GM19438 (cell line): ENCODE data around the gene GINS2.

Experiments
- ATAC-seq: cut with Tn5 transposase; IDR thresholded peaks from one replicate; pipeline ENCODE4 v1.9.1; 2021; ENCODE audit warnings: low read depth; ENCODE audit not compliant: unreplicated experiment

GINS2 gene

DNA sequence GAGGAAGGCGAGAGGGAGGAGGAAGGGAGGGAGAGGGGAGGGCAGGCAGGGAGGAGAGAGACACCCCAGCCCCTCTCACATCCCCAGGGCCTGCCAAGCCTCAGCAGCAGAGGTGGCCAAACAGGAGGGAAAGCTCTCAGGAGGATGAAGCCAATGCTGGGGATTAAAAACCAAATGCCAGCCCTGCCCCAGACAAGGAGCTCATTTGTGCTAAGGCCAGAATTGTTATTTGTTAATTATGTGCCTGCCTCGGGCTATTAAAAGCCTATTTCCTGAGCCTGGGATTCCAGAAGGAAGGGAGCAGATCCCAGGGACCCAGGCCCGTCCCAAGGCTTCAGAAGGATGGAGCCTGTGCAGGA, 27.9 kb upstream of the GINS2 start:
- no peak for ATAC-seq

DNA sequence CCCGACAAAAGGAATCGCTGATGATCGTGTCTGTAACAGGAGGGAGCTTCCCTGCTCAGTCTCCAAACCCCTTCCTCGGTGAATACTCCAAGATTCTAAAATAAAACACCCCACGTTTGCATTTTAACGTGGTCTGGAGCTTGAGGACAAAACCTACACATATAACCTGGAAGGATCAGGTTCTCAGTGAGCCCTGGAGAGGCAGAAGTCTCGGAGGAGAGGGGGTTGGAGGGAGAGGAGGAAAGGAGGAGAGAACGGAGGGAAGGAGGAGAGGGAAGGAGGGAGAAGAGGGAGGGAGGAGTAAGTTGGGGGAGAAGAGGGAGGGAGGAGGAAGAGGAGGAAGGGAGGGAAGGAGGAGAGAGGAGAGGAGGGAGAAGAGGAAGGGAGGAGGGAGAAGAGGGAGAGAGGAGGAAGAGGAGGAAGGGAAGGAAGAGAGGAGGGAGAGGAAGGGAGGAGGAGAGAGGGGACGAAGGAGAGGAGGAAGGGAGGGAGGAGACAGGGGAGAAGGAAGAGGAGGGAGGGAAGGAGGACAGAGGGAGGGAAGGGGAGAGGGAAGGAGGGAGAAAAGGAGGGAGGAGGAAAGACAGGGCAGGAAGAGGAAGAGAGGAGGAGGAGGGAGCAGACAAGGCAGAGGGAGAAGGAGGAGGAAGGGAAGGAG, 27.4 kb upstream of the GINS2 start:
- no peak for ATAC-seq

GRCh38 chr16:85715169-85716021, 26.6 kb upstream of the GINS2 start:
- no peak for ATAC-seq

- no peak for ATAC-seq
Measured at GRCh38 chr16:85712801-85713200, 24.0 kb upstream of the GINS2 start.

- ATAC-seq: no peak
Measured at GRCh38 chr16:85711982-85712587, 23.3 kb upstream of the GINS2 start.

GRCh38 chr16:85710732-85711131, 22.0 kb upstream of the GINS2 start:
- ATAC-seq: no peak

DNA sequence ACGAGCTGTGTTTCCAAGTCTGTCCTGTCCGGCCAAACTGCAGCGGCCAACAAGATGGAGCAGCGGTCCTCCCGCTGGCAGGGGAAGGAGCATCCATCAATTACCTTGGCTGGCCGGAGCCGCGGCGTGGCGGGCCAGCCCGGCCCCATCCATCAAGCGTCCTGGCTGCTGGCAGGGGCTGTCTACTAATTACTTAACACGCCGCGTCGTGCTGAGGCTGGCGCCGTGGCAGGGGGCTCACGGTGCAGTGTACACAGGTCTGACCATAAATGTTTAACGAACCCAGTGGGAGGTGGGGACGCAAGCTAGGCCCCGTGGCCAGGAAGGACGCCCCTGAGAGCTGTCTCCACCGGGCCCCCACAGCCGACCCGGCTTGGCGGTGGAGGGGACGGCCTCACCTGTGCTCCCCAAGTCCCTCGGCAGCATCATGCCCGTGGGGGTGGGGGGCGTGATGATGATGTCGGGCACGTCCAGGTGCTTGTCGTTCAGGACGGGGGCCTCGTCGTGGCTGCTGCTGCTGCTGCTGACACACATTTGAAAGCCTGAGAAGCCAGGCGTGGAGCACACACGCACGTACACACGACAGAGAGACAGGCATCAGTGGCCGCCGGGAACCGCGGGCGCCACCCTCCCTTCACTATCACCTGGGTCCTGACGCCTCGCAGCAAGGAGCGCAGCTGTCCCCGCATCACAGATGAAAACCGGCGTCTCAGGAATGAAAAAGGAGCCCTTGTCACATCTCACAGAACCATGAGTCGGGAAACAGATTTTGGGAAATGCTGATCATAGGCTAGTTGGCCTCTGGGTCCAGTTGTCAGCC, 21.2 kb upstream of the GINS2 start:
- ATAC-seq: no peak

DNA sequence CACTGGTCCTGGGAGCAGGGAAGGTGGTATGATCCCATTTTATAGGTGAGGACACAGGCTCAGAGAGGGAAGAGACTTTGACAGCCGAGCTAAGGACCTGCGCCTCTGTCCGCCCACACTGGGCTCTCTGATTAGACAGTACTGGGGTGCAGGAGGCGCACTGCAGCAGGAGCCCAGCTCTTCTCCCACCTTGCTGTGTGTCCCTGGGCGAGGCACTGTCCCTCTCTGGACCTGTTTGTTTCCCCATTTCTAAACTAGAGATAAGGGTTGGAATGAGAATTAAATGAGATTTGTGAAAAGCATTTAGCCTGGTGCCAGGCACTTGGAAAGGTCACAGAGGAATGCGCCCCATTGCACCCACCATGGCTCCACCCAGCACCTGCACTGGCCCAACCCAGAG, 19.6 kb upstream of the GINS2 start:
- ATAC-seq: no peak

GRCh38 chr16:85707528-85708095, 18.9 kb upstream of the GINS2 start:
- no peak for ATAC-seq

DNA sequence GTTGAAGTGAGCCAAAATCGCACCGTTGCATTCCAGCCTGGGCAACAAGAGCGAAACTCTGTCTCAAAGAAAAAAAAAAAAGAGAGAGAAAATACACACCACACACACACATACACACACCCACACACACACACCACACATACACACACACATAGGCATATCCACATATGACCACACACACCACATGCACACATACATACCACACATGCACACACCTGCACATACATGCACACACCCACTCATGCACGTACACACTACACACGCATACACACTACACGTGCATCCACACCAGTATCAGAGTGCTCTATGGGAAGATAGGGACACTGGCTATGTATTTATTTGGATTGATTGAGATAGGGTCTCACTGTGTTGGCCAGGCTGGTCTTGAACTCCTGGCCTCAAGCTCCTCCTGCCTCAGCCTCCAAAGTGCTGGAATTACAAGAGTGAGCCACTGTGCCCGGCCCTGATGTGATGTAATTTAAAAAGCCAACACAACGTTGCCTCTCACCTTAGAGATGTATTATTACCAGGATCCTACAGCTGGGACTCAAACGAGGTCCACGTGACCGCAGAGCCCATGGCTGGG, 17.8 kb upstream of the GINS2 start:
- no peak for ATAC-seq

DNA sequence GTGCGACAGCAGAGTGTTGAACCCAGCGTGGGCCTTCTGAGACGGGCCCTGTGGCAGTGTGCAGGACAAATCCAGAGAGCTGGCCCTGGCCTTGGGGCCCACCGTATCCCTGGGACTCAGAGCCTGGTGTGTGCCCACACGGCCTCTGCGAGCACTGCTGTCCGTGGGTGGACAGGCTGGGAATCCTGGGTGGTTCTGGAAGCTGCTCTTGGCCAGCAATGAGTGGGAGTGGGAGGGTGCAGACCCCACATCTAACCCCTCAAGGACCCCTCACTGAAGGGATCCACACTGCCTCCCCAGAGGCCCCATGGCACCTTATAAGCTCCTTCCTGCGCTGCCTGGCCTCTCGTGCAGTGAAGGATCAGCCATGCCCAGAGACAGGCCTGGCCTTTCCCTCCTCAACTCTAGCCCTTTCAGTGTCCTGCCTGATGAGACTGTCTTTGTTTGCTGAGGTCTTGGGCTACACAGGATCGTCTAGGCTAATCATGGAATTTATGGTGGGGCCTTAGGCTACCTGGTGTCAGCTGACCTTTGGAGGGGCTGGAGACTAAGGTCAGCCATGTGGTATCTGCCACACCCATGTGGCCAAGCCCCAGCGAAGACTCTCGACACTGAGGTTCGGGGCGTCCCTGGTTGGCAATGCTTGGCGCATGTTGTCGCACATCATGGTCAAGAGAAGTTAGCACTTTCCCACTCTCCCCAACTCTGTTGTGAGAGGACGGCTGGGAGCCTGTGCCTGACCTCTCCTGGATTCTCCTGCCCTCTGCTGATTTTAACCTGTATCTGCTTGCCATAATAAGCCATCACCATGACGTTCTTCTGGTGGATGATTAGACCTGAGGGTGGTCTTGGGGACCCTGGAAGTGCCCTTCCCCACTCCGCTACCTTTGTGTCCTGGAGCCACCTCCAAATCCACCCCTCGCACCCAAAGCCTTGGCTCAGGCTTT, 16.4 kb upstream of the GINS2 start:
- ATAC-seq: no peak

DNA sequence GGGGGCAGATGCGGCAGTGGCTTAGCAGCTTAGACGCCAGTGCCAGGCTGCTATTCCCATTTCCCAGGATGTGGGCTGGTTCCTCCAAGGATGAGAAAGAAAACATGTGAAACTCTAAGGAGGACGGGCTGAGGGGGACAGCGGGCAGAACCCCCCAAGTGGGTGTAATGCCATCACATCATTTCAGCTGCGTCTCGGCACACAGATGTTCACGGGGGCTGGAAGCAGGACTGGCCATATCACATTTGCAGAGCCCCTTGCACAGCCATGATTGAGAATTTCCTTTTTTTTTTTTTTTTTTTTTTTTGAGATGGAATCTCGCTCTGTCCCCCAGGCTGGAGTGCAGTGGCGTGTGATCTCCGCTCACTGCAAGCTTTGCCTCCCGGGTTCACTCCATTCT, 15.3 kb upstream of the GINS2 start:
- ATAC-seq: no peak

DNA sequence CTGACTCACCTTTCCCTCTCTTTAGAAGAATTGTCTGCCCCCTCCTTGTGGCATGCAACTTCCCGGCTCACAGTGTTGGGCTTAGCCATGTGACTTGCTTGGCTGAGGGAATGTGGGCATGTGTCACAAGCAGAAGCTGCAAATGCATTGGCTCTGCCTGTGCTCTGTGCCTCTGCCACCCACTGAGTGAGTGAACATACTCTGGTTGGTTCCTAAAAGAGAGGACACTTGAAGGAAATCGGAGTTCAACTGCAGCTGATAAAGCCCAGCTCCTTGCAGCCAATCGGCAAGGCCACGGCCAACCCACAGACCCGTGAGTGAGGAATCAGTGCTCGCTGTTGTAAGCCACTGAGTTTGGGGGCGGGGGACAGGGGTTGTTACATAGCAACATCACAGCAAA, 10.9 kb upstream of the GINS2 start:
- ATAC-seq: no peak

GRCh38 chr16:85698935-85699558, 10.3 kb upstream of the GINS2 start:
- ATAC-seq: no peak

- ATAC-seq: no peak
Measured at GRCh38 chr16:85698459-85698891, 9.7 kb upstream of the GINS2 start.

DNA sequence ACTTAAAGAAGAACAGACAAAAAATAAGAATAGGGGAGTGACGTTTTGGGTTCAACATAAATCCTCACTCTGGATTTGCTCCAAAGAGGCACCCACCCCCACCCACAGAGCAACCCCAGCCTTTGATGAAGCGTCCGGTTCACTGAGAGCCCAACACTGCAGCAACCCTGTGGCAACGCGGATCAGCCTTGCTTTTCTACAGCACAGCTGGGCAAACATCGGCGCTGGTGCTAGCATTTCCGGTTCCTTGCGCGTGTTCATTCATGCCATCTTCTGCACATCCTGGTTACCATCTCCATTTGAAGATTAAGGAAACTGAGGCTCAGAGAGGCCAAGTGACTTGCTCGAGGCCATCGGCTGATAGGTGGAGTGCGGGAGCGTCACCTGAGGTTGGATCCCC, 8.7 kb upstream of the GINS2 start:
- ATAC-seq: no peak

DNA sequence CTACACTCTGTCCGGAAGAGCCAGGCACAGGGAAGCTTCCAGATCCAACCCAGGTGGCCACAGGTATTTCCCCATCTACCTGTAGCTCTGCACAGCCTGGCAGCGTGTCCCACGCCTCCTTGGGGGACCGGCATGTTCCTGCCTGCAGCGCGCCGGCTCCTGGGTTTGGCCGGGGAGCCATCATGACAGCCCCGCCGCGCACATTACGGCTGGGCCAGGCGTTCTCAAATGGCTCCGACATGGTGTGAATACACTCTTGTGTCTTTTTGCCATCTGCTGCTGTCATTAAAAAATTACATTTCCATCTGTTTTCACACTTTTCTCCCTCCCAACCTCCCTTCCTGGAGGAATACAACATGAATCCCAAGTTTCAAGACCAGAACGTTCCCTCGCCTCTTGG, 8.0 kb upstream of the GINS2 start:
- no peak for ATAC-seq

DNA sequence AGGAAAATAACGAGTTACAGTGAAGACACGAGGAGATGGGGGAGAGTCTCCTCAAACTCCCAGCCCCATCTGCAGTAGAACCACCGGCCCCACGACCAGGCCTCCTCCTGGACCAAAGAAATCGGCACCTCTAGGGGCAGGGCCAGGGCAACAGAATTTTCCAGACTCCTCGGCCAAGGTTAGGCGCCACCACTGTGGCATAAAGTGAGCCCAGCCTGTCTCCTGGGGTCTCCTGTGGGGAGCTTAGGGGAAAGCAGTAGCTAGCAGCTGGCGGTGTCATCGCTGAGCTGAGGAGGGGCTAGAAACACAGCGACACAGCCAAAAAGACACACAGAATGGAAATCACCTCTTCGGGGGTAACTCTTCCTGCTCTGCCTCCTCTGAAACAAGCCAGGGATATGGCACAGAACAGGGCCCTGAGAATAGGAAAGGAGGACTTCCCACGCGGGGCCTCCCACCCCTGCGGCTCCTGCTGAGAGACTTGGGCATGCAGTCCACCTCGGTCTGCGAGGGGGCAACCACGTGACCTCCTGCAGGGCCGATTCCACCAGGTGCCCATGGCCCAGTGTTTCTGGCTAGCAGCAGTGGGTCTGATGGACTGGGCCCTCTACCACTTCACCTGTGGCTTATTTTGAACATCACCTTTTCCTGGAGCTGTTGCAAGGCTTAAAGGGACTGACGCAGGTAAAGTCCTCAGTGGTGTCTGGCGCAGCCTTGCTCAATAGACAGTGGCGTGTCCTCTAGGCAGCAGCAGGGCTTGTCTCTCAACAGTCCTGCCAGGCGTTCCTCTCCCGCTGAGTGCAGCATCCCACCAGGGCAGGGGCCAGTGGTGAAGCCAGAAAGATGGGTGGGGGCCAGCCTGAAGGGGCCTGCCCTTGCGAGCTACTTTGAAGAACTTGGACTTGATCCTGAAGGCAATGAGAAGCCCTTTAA, 6.7 kb upstream of the GINS2 start:
- ATAC-seq: no peak
